Measurements from ENCODE around the gene GDA. TPM values are rescaled to one million over a fixed set of nuclear protein-coding genes. Genes with fewer than 3 reads are reported as not detected.

GDA gene
- total RNA-seq, 4 donors from 2014 or later = 0.46 to 2.0 (median 1.3) TPM; not detected in 1

GRCh38 chr9:72200452-72200851 is 51.2 kb downstream of the GDA start:
- TF ChIP-seq POLR2A (IDR thresholded peaks at IDR 0.05) = no peak
- TF ChIP-seq, protein P1, sequence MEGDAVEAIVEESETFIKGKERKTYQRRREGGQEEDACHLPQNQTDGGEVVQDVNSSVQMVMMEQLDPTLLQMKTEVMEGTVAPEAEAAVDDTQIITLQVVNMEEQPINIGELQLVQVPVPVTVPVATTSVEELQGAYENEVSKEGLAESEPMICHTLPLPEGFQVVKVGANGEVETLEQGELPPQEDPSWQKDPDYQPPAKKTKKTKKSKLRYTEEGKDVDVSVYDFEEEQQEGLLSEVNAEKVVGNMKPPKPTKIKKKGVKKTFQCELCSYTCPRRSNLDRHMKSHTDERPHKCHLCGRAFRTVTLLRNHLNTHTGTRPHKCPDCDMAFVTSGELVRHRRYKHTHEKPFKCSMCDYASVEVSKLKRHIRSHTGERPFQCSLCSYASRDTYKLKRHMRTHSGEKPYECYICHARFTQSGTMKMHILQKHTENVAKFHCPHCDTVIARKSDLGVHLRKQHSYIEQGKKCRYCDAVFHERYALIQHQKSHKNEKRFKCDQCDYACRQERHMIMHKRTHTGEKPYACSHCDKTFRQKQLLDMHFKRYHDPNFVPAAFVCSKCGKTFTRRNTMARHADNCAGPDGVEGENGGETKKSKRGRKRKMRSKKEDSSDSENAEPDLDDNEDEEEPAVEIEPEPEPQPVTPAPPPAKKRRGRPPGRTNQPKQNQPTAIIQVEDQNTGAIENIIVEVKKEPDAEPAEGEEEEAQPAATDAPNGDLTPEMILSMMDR (IDR thresholded peaks at IDR 0.05) = no peak
- DNase-seq (ENCODE audit: low spot score in 2 of 2) = no peak
- 82 to 83% methylated on average over 6 of the region's 6 CpGs for WGBS, 2 donors
- intact Hi-C loops (cut with DNase I; ENCODE audit: low total_unique reads) = no loop called here
- no peak overlapping the region for H3K4me3 ChIP-seq (ENCODE audit: low read depth, poor library complexity, severe bottlenecking)

GRCh38 chr9:72202009-72202408 is 52.8 kb downstream of the GDA start:
- H3K4me3 ChIP-seq (ENCODE audit: low read depth, poor library complexity, severe bottlenecking) = no peak overlapping the region
- 79% methylated on average over 5 of the region's 5 CpGs for WGBS, 2 donors
- intact Hi-C loops (cut with DNase I; ENCODE audit: low total_unique reads) = no loop called here

GRCh38 chr9:72203205-72203803 is 54.1 kb downstream of the GDA start:
- no peak for DNase-seq (ENCODE audit: low spot score in 2 of 2)
- WGBS, 2 donors = 68 to 70% methylated on average over 3 of the region's 3 CpGs
- no peak for TF ChIP-seq POLR2A (IDR thresholded peaks at IDR 0.05)
- TF ChIP-seq, protein P1 (IDR thresholded peaks at IDR 0.05) = no peak
- intact Hi-C loops (cut with DNase I; ENCODE audit: low total_unique reads) = no loop called here
- no peak overlapping the region for H3K4me3 ChIP-seq (ENCODE audit: low read depth, poor library complexity, severe bottlenecking)

More at GRCh38 chr9:72202009-72202408, 52.8 kb downstream of the GDA start:
- DNase-seq (ENCODE audit: low spot score in 2 of 2) = no peak
- TF ChIP-seq, protein P1 (IDR thresholded peaks at IDR 0.05) = no peak
- TF ChIP-seq POLR2A (IDR thresholded peaks at IDR 0.05) = no peak

GRCh38 chr9:72204062-72204461 is 54.8 kb downstream of the GDA start:
- 69 to 78% methylated on average over 7 of the region's 7 CpGs for WGBS, 2 donors
- H3K4me3 ChIP-seq (ENCODE audit: low read depth, poor library complexity, severe bottlenecking) = no peak overlapping the region
- TF ChIP-seq POLR2A (IDR thresholded peaks at IDR 0.05) = no peak
- TF ChIP-seq, protein P1 (IDR thresholded peaks at IDR 0.05) = no peak
- DNase-seq (ENCODE audit: low spot score in 2 of 2) = no peak
- intact Hi-C loops (cut with DNase I; ENCODE audit: low total_unique reads) = no loop called here

DNA sequence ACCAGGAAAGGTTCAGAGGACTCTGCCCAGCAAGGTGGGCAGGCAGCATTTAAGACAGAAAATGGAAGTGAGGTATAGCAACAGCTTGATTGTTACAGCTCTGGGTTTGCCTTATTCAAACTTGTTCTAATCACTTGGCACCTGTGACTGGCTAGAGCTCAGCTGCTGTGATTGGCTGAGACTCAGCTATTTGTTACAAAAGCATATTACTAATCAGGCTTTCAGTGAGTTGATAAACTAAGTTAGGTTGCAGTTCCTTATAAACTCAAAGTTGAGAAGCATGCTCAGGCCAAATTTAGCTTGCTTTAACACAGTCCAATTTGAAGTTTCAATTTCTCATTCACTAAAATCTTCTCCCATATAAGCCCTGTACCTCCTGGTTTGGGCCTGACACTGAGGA is 56.3 kb downstream of the GDA start:
- intact Hi-C loops (cut with DNase I; ENCODE audit: low total_unique reads) = no loop called here
- TF ChIP-seq, protein P1 (IDR thresholded peaks at IDR 0.05) = no peak
- no peak for TF ChIP-seq POLR2A (IDR thresholded peaks at IDR 0.05)
- DNase-seq (ENCODE audit: low spot score in 2 of 2) = no peak
- no peak overlapping the region for H3K4me3 ChIP-seq (ENCODE audit: low read depth, poor library complexity, severe bottlenecking)

DNA sequence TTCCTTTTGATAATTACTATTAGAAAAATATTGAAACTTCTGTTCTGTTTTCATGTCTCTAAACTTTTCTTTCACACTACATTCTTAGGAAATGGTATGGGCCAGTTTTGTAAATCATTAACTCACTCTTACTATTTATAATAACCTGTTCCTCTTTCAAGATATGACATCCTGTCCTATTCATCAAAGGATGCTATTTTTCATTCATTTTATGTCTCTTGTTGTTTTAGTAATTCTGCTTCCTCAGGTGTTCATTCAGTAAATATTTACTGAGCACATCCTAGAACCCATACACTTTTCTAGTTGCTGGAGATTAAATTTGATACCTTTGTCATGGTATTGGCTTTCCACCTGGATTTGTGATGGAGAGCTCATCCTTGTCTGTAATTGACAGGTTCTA is 58.0 kb downstream of the GDA start:
- H3K4me3 ChIP-seq (ENCODE audit: low read depth, poor library complexity, severe bottlenecking) = no peak overlapping the region
- no peak for DNase-seq (ENCODE audit: low spot score in 2 of 2)
- TF ChIP-seq POLR2A (IDR thresholded peaks at IDR 0.05) = no peak
- TF ChIP-seq, protein P1 (IDR thresholded peaks at IDR 0.05) = no peak
- intact Hi-C loops (cut with DNase I; ENCODE audit: low total_unique reads) = no loop called here

Data from lower leg skin (tissue), 4 donors.